Measurements from ENCODE around the gene RTN3.

Gene RTN3

GRCh38 chr11:63745304-63746170, 64.2 kb downstream of the RTN3 start:
- no peak for DNase-seq

- DNase-seq, result no peak
Observed at GRCh38 chr11:63747011-63747410, 65.7 kb downstream of the RTN3 start.

GRCh38 chr11:63749624-63750023, 68.3 kb downstream of the RTN3 start:
- no peak for DNase-seq

- DNase-seq, result no peak
Observed at GRCh38 chr11:63756919-63757761, 75.8 kb downstream of the RTN3 start.

- no peak for DNase-seq
Observed at GRCh38 chr11:63760487-63761079, 79.3 kb downstream of the RTN3 start.

GRCh38 chr11:63761188-63761587, 79.9 kb downstream of the RTN3 start:
- no peak for DNase-seq

GRCh38 chr11:63761931-63762653, 80.8 kb downstream of the RTN3 start:
- no peak for DNase-seq

- DNase-seq, result no peak
Observed at GRCh38 chr11:63762654-63763495, 81.6 kb downstream of the RTN3 start.

- DNase-seq, result no peak
Observed at GRCh38 chr11:63763496-63764339, 82.4 kb downstream of the RTN3 start.

GRCh38 chr11:63764340-63764678, 83.0 kb downstream of the RTN3 start:
- DNase-seq, result no peak

GRCh38 chr11:63764679-63765647, 83.7 kb downstream of the RTN3 start:
- no peak for DNase-seq

GRCh38 chr11:63765688-63766241, 84.5 kb downstream of the RTN3 start:
- no peak for DNase-seq

- no peak for DNase-seq
Observed at GRCh38 chr11:63766531-63767235, 85.4 kb downstream of the RTN3 start.

GRCh38 chr11:63767267-63767564, 85.9 kb downstream of the RTN3 start:
- no peak for DNase-seq

- DNase-seq, result peak; percentile 18 to 35
Observed at GRCh38 chr11:63767565-63768236, 86.4 kb downstream of the RTN3 start.

GRCh38 chr11:63768237-63769041, 87.1 kb downstream of the RTN3 start, which contains the start of gene ZFTA:
Gene ZFTA (minus strand): TSS chr11:63768775. CDS start chr11:63768622, 153 bp downstream.
- DNase-seq, result peak; percentile 8 to 13

- DNase-seq, result no peak
Observed at GRCh38 chr11:63769042-63769713, 87.9 kb downstream of the RTN3 start.

Measured in SHP77 (cell line).